Esophagus squamous epithelium (tissue), 4 donors: Measurements from ENCODE around the gene ARL13A.

Experiments used
- POLR2A ChIP-seq, 4 donors: fragments of 450-650 bp; IDR thresholded peaks; one replicate each; pipeline ENCODE4 v1.6.1; 2017; ENCODE audit warnings: antibody characterized with exemption in 4 of 4, mild to moderate bottlenecking in 4 of 4, moderate library complexity in 3 of 4
- TF ChIP-seq, protein P1 (sequence below), 6 experiments: fragments of 450-650 bp in 4 of 6; fragments of 200-600 bp in 2 of 6; sonication (generic) in 2 of 6; IDR thresholded peaks; one replicate each; pipeline ENCODE4 v1.5.1; 2016 to 2019; ENCODE audit warnings: antibody characterized with exemption in 6 of 6, mild to moderate bottlenecking in 4 of 6, moderate library complexity in 4 of 6

DNA sequence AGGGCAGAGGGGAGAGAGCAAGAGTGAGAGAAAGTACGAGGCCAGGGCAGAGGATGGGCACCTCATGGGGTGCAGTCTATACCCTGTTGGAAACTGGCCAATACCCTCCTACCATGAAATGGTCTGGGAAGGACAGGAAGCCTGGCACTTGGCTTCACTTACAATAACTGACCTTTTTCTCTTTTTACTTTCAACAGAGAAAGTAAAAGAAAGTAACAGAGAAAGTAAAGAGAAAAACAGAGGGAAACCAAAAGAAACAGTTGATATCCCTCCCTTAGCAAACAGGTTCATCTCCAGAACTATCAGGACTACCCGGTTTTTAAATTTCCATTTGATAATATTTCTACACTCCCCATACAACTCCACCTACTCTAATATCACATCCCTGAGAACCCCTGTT is 20.6 kb downstream of the ARL13A start:
- TF ChIP-seq, protein P1, sequence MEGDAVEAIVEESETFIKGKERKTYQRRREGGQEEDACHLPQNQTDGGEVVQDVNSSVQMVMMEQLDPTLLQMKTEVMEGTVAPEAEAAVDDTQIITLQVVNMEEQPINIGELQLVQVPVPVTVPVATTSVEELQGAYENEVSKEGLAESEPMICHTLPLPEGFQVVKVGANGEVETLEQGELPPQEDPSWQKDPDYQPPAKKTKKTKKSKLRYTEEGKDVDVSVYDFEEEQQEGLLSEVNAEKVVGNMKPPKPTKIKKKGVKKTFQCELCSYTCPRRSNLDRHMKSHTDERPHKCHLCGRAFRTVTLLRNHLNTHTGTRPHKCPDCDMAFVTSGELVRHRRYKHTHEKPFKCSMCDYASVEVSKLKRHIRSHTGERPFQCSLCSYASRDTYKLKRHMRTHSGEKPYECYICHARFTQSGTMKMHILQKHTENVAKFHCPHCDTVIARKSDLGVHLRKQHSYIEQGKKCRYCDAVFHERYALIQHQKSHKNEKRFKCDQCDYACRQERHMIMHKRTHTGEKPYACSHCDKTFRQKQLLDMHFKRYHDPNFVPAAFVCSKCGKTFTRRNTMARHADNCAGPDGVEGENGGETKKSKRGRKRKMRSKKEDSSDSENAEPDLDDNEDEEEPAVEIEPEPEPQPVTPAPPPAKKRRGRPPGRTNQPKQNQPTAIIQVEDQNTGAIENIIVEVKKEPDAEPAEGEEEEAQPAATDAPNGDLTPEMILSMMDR (IDR thresholded peaks at IDR 0.05) = no peak
- no peak for TF ChIP-seq POLR2A (IDR thresholded peaks at IDR 0.05)
